Activated effector memory CD4-positive, alpha-beta T cell treated with anti-CD3 and anti-CD28 coated beads, Interleukin-2, amount 50 U/mL, for 16 hours (primary cell): ENCODE data around the gene BTAF1.

Source experiments
- DNase-seq: peaks from one replicate; pipeline ENCODE4 v3.0.0-alpha.2; 2020

Gene BTAF1

GRCh38 chr10:92054807-92055206 lies 131.2 kb downstream of the BTAF1 start:
- no peak for DNase-seq

- DNase-seq, result no peak
These were observed 138.7 kb downstream of the BTAF1 start for GRCh38 chr10:92062273-92062672.

- no peak for DNase-seq
These were observed 140.9 kb downstream of the BTAF1 start for GRCh38 chr10:92064506-92064905.

- no peak for DNase-seq
These were observed 142.8 kb downstream of the BTAF1 start for GRCh38 chr10:92066386-92066785.

- DNase-seq, result no peak
These were observed 145.3 kb downstream of the BTAF1 start for GRCh38 chr10:92068900-92069299.

- no peak for DNase-seq
These were observed 150.7 kb downstream of the BTAF1 start for GRCh38 chr10:92074126-92074887.

- DNase-seq, result no peak
These were observed 152.3 kb downstream of the BTAF1 start for GRCh38 chr10:92075829-92076228.

GRCh38 chr10:92076722-92077121 lies 153.2 kb downstream of the BTAF1 start:
- DNase-seq, result no peak

GRCh38 chr10:92079003-92079402 lies 155.4 kb downstream of the BTAF1 start:
- no peak for DNase-seq
